K562 (cell line): ENCODE measurements around the gene IQSEC3. TPM values are rescaled to one million over a fixed set of nuclear protein-coding genes. Genes with fewer than 3 reads are reported as not detected.

Experiments used
- ATAC-seq: fragments of 200-7000 bp; cut with Tn5 transposase; 3 replicates; pipeline ENCODE4 v1.9.1; 2020; ENCODE audit warnings: moderate library complexity
- BruUV-seq: library from RNA; stranded (reverse); fragments of 400-500 nt; replicated peaks from 2 replicates; lab custom pipeline; 2021; lab: Mats Ljungman, UMichigan
- CTCF ChIA-PET: fragments of 300-600 bp; formaldehyde crosslinking; extraction: SDS; loops from one replicate; lab custom pipeline; 2021; ENCODE audit warnings: low intra/inter-chr PET ratio; lab: Yijun Ruan, JAX
- POLR2A ChIA-PET: fragments of 300-600, 350-650 bp; sonication (Branson Sonifier 250); formaldehyde crosslinking; extraction: SDS; loops from one replicate; lab custom pipeline; 2021; ENCODE audit warnings: antibody characterized with exemption, inconsistent platforms; lab: Yijun Ruan, JAX
- DNase-seq, 4 experiments: peaks; one replicate each; pipeline versions ENCODE4 v3.0.0 to v3.0.0-alpha.2; 2011 to 2018; ENCODE audit warnings: low spot score in 3 of 4, mixed read lengths in 3 of 4; ENCODE audit errors: extremely low read depth in 1 of 4
- FAIRE-seq: peaks from 2 replicates; lab custom pipeline; 2011; peaks lifted over from hg19 to GRCh38; lab: Jason Lieb, UNC
- H2AFZ ChIP-seq: 2 replicates; pipeline ENCODE4 v1.6.0; 2011; ENCODE audit warnings: low read depth, low read length, control low read depth, inconsistent platforms
- H3K27ac ChIP-seq: fragments of 200-600 bp; 3 replicates; pipeline ENCODE4 v1.8.0; 2011; ENCODE audit warnings: low read depth, mild to moderate bottlenecking, control low read depth, inconsistent platforms, low read length, moderate library complexity, mixed read lengths; ENCODE audit errors: extremely low read depth
- H3K27me3 ChIP-seq, 2 experiments: fragments of 300-600 bp in 1 of 2; 2 replicates in 1 of 2; 3 replicates in 1 of 2; pipeline versions ENCODE4 v1.6.0 to v1.8.0; 2011; ENCODE audit warnings: inconsistent platforms in 2 of 2, low read length in 2 of 2, mild to moderate bottlenecking in 1 of 2, mixed read lengths in 1 of 2, moderate library complexity in 1 of 2; ENCODE audit not compliant: control insufficient read depth in 2 of 2, insufficient read depth in 2 of 2
- H3K36me3 ChIP-seq: fragments of 300-600 bp; 3 replicates; pipeline ENCODE4 v1.8.0; 2011; ENCODE audit warnings: mild to moderate bottlenecking, low read length, inconsistent platforms; ENCODE audit not compliant: control insufficient read depth, insufficient read depth
- H3K4me1 ChIP-seq, 2 experiments: fragments of 200-600 bp in 1 of 2; replicated peaks in 1 of 2; 2 replicates in 1 of 2; 3 replicates in 1 of 2; pipeline versions ENCODE4 v1.5.1 to v1.8.0; 2011; ENCODE audit warnings: inconsistent platforms in 2 of 2, low read length in 2 of 2, mild to moderate bottlenecking in 1 of 2, mixed read lengths in 1 of 2, moderate library complexity in 1 of 2; ENCODE audit not compliant: control insufficient read depth in 2 of 2, insufficient read depth in 2 of 2
- H3K4me2 ChIP-seq: 2 replicates; pipeline ENCODE4 v1.6.1; 2011; ENCODE audit warnings: low read length, control low read depth, inconsistent platforms, mixed read lengths; ENCODE audit not compliant: insufficient read depth
- H3K4me3 ChIP-seq: fragments of 200-600 bp; sonication (generic), shearing (Covaris generic); 2 replicates; pipeline ENCODE4 v1.5.1; 2016; ENCODE audit warnings: control low read depth, inconsistent platforms
- H3K79me2 ChIP-seq: fragments of 200-600 bp; 3 replicates; pipeline ENCODE4 v1.8.0; 2011; ENCODE audit warnings: low read length, inconsistent platforms; ENCODE audit not compliant: control insufficient read depth, insufficient read depth
- H3K9ac ChIP-seq, 2 experiments: 2 replicates each; pipeline versions ENCODE4 v1.6.0 to v1.6.1; 2011; ENCODE audit warnings: low read depth in 2 of 2, low read length in 2 of 2, control low read depth in 1 of 2, inconsistent platforms in 1 of 2, mild to moderate bottlenecking in 1 of 2, mixed read lengths in 1 of 2; ENCODE audit not compliant: insufficient read depth in 1 of 2
- H3K9me1 ChIP-seq: one replicate; pipeline ENCODE4 v1.6.0; 2011; ENCODE audit warnings: inconsistent platforms, mild to moderate bottlenecking, low read length, moderate library complexity; ENCODE audit not compliant: control insufficient read depth, insufficient read depth
- H3K9me3 ChIP-seq: replicated peaks from 2 replicates; pipeline ENCODE4 v1.5.1; 2011; ENCODE audit warnings: low read depth, low read length, inconsistent platforms; ENCODE audit not compliant: control insufficient read depth, insufficient read depth
- H4K20me1 ChIP-seq: replicated peaks from 2 replicates; pipeline ENCODE4 v1.6.1; 2011; ENCODE audit warnings: low read length, inconsistent platforms, mixed read lengths; ENCODE audit not compliant: control insufficient read depth, insufficient read depth
- C11orf30 ChIP-seq: fragments of 450-650 bp; IDR thresholded peaks from 2 replicates; pipeline ENCODE4 v1.6.1; 2016; ENCODE audit warnings: low read depth, mild to moderate bottlenecking
- MAFF ChIP-seq: IDR thresholded peaks from 2 replicates; pipeline ENCODE4 v1.6.1; 2012; ENCODE audit warnings: low read length, improper control_type of control experiment
- MAFG ChIP-seq: fragments of 450-650 bp; conservative IDR thresholded peaks from 2 replicates; pipeline ENCODE4 v1.6.1; 2016; ENCODE audit warnings: missing genetic modification characterization, missing compliant biosample characterization
- MAFK ChIP-seq: IDR thresholded peaks from 2 replicates; pipeline ENCODE4 v1.6.1; 2011; ENCODE audit warnings: low read length, improper control_type of control experiment
- ZNF316 ChIP-seq: fragments of 450-650 bp; IDR thresholded peaks from 2 replicates; pipeline ENCODE4 v1.6.1; 2016
- WGBS: fragments of 100-300 bp; shearing (Covaris generic); methylation state at CpG from one replicate; pipeline ENCODE4 v1.1.6; 2016; ENCODE audit warnings: low coverage, mixed read lengths; ENCODE audit not compliant: insufficient coverage; ENCODE audit errors: missing lambda C conversion rate; 5-methylcytosine and 5-hydroxymethylcytosine counted together
- in situ Hi-C: fragments of 300-500 bp; cut with MboI; formaldehyde crosslinking; loops from 4 replicates; pipeline ENCODE4 v1.15.0; 2018; ENCODE audit warnings: inconsistent platforms, mixed read lengths
- intact Hi-C: fragments of 100-400 bp; cut with micrococcal nuclease; formaldehyde crosslinking; loops from 2 replicates; pipeline ENCODE4 v1.14.2; 2022
- polyA plus RNA-seq, 8 experiments: library from polyadenylated mRNA; depleted of rRNA in 4 of 8; stranded (reverse) in 5 of 8; unstranded in 3 of 8; fragments of >200 nt; fragmentation: Nextera tagmentation in 2 of 8; fragmentation: Illumina TruSeq in 1 of 8; extraction: Ambion mirVana in 2 of 8; extraction: Trizol in 1 of 8; gene quantifications; 2 replicates each; pipeline versions ENCODE4 v1.2.1 to v1.2.3, GENCODE V29; 2011 to 2014; ENCODE audit warnings: inconsistent platforms in 1 of 8, missing spikeins in 1 of 8
- total RNA-seq, 7 experiments: library from RNA; depleted of rRNA in 6 of 7; stranded (reverse); fragments of >200 nt in 6 of 7; fragmentation: Illumina TruSeq in 2 of 7; extraction: Trizol in 2 of 7; gene quantifications; 2 replicates each; pipeline versions ENCODE4 v1.2.1 to v1.2.3, GENCODE V29; 2011 to 2021; ENCODE audit warnings: low replicate concordance in 1 of 7
- TF ChIP-seq, protein P1 (sequence below): fragments of 450-650 bp; IDR thresholded peaks from 2 replicates; pipeline ENCODE4 v1.6.1; 2016; ENCODE audit warnings: borderline replicate concordance
- TF ChIP-seq, protein P2 (sequence below): sonication (generic); formaldehyde crosslinking; IDR thresholded peaks from 2 replicates; pipeline ENCODE4 v1.8.1; 2022; ENCODE audit warnings: missing genetic modification reagents
- TF ChIP-seq, protein P3 (sequence below): sonication (generic); formaldehyde crosslinking; IDR thresholded peaks from 2 replicates; pipeline ENCODE4 v1.8.1; 2023; ENCODE audit warnings: mild to moderate bottlenecking, missing genetic modification reagents

The IQSEC3 gene
- total and polyA plus RNA-seq, 9 of the 15 experiments (the other 6 are each of a cell fraction or from before 2014, with no cell fraction given): under 0.01 to 0.25 (median 0.08) TPM; not detected in 3

DNA sequence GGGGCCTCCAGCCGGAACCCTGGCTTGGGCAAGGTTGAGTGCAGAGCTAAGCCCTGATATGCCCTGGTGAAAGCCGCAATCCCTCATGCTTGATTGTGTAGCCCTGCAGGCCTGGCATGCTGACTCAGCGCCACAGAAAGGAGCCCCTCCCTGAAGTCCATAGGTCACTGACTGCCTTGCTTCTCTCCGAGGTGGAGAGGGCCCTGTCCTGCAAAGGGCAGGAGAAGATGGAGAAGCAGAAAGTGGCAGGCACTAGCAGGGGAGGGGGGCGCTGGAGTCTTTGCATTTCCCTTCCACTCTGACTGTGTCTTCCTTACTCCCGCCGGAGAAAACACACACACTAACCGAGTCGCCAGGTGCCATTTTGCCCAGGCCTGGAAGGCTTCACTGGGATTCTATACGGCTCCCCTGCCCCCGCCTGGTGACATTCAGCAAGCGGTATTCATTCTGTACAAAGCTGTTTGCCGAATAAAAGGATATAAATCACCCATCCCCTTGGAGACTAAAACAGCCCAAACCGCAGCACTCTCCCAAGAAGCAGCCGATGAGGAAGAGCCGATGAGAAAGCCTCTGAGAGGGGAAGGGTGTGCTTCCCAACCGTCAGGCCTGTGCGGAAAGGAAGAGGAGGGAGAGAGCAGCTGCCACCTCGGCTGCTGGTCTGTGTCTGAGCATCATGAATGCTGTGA is 77.5 kb downstream of the IQSEC3 start:
- H3K9me1 ChIP-seq: no peaks in the 10 kb centered on the region
- no peaks in the 10 kb centered on the region for H3K9me3 ChIP-seq
- no peak overlapping the region for H3K27ac ChIP-seq
- no peaks in the 10 kb centered on the region for H3K36me3 ChIP-seq
- ChIA-PET POLR2A (no interaction called here), CTCF (no interaction called here)
- no peak overlapping the region for H2AFZ ChIP-seq
- no peak overlapping the region for H3K4me3 ChIP-seq
- BruUV-seq: no TSS peak
- no peak overlapping the region for H3K4me2 ChIP-seq
- peaks cover 0 to 2% of the 10 kb centered on the region in 2 experiments; a peak in 2 of 5 replicates for H3K4me1 ChIP-seq
- H3K27me3 ChIP-seq: peaks cover 15 to 57% of the 10 kb centered on the region in 2 experiments
- TF ChIP-seq, protein P1, sequence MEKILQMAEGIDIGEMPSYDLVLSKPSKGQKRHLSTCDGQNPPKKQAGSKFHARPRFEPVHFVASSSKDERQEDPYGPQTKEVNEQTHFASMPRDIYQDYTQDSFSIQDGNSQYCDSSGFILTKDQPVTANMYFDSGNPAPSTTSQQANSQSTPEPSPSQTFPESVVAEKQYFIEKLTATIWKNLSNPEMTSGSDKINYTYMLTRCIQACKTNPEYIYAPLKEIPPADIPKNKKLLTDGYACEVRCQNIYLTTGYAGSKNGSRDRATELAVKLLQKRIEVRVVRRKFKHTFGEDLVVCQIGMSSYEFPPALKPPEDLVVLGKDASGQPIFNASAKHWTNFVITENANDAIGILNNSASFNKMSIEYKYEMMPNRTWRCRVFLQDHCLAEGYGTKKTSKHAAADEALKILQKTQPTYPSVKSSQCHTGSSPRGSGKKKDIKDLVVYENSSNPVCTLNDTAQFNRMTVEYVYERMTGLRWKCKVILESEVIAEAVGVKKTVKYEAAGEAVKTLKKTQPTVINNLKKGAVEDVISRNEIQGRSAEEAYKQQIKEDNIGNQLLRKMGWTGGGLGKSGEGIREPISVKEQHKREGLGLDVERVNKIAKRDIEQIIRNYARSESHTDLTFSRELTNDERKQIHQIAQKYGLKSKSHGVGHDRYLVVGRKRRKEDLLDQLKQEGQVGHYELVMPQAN: no peak
- TF ChIP-seq MAFG (peak; percentile 73), MAFK (peak; percentile 60; the same call in 1 of the 2 replicates), C11orf30 (peak; percentile 83), ZNF316 (peak; percentile 83), MAFF (peak; percentile 38; the same call in 1 of the 2 replicates)
- TF ChIP-seq, protein P2, sequence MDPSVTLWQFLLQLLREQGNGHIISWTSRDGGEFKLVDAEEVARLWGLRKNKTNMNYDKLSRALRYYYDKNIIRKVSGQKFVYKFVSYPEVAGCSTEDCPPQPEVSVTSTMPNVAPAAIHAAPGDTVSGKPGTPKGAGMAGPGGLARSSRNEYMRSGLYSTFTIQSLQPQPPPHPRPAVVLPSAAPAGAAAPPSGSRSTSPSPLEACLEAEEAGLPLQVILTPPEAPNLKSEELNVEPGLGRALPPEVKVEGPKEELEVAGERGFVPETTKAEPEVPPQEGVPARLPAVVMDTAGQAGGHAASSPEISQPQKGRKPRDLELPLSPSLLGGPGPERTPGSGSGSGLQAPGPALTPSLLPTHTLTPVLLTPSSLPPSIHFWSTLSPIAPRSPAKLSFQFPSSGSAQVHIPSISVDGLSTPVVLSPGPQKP: no peak
- TF ChIP-seq, protein P3, sequence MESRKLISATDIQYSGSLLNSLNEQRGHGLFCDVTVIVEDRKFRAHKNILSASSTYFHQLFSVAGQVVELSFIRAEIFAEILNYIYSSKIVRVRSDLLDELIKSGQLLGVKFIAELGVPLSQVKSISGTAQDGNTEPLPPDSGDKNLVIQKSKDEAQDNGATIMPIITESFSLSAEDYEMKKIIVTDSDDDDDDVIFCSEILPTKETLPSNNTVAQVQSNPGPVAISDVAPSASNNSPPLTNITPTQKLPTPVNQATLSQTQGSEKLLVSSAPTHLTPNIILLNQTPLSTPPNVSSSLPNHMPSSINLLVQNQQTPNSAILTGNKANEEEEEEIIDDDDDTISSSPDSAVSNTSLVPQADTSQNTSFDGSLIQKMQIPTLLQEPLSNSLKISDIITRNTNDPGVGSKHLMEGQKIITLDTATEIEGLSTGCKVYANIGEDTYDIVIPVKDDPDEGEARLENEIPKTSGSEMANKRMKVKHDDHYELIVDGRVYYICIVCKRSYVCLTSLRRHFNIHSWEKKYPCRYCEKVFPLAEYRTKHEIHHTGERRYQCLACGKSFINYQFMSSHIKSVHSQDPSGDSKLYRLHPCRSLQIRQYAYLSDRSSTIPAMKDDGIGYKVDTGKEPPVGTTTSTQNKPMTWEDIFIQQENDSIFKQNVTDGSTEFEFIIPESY (CRISPR knock-in tag): peak; percentile 78
- intact Hi-C loops (no loop called here), in situ Hi-C loops (no loop called here)
- no peaks in the 10 kb centered on the region for H3K79me2 ChIP-seq
- no peaks in the 10 kb centered on the region for H4K20me1 ChIP-seq
- DNase-seq (no peak), ATAC-seq (no peak; the same call in 2 of the 3 replicates), FAIRE-seq (no peak)
- no peak overlapping the region for H3K9ac ChIP-seq
- WGBS: 15% methylated on average over 11 of the region's 19 CpGs
